Smooth muscle cell (in vitro differentiated cells): Measurements from ENCODE around the gene SH3D19. TPM values are rescaled to one million over a fixed set of nuclear protein-coding genes. Genes with fewer than 3 reads are reported as not detected.

ENCODE experiments used
- DNase-seq: peaks from one replicate; lab custom pipeline; 2025; ENCODE audit not compliant: unreplicated experiment; lab: John Stamatoyannopoulos, UW
- H2AFZ ChIP-seq: fragments of 200-600 bp; sonication (generic); 2 replicates; pipeline ENCODE4 v1.6.0; 2016; ENCODE audit warnings: antibody characterized with exemption, low read depth, mild to moderate bottlenecking
- H3F3A ChIP-seq: fragments of 200-600 bp; sonication (generic); 2 replicates; pipeline ENCODE4 v1.6.0; 2017; ENCODE audit warnings: antibody characterized with exemption, low read depth
- H3K27ac ChIP-seq: fragments of 200-600 bp; sonication (generic); 2 replicates; pipeline ENCODE4 v1.5.1; 2016; ENCODE audit warnings: low read depth, mild to moderate bottlenecking
- H3K27me3 ChIP-seq: fragments of 200-600 bp; sonication (generic); 2 replicates; pipeline ENCODE4 v1.6.1; 2016; ENCODE audit warnings: low read depth, mild to moderate bottlenecking
- H3K36me3 ChIP-seq: fragments of 200-600 bp; sonication (generic); 2 replicates; pipeline ENCODE4 v1.5.1; 2016; ENCODE audit warnings: low read depth
- H3K4me1 ChIP-seq: fragments of 200-600 bp; sonication (generic); 2 replicates; pipeline ENCODE4 v1.5.1; 2016; ENCODE audit warnings: low read depth
- H3K4me2 ChIP-seq: fragments of 200-600 bp; sonication (generic); 2 replicates; pipeline ENCODE4 v1.6.0; 2016; ENCODE audit warnings: mild to moderate bottlenecking
- H3K4me3 ChIP-seq: fragments of 200-600 bp; sonication (generic); 2 replicates; pipeline ENCODE4 v1.5.1; 2016; ENCODE audit warnings: mild to moderate bottlenecking
- H3K79me2 ChIP-seq: fragments of 200-600 bp; sonication (generic); 2 replicates; pipeline ENCODE4 v1.6.0; 2016; ENCODE audit warnings: low read depth, mild to moderate bottlenecking
- H3K9ac ChIP-seq: fragments of 200-600 bp; sonication (generic); 2 replicates; pipeline ENCODE4 v1.6.0; 2016; ENCODE audit warnings: low read depth
- H3K9me3 ChIP-seq: fragments of 200-600 bp; sonication (generic); replicated peaks from 2 replicates; pipeline ENCODE4 v1.5.1; 2016; ENCODE audit warnings: low read depth
- H4K20me1 ChIP-seq: fragments of 200-600 bp; sonication (generic); 2 replicates; pipeline ENCODE4 v1.6.0; 2016; ENCODE audit warnings: low read depth
- CTCF ChIP-seq: fragments of 200-600 bp; sonication (generic); IDR thresholded peaks from 2 replicates; pipeline ENCODE4 v1.5.1; 2017; ENCODE audit warnings: borderline replicate concordance, mild to moderate bottlenecking, antibody characterized with exemption; ENCODE audit not compliant: insufficient read depth, poor library complexity, severe bottlenecking
- WGBS: methylation state at CpG from one replicate; pipeline ENCODE4 v1.1.7; 2016; ENCODE audit warnings: low lambda C conversion rate; 5-methylcytosine and 5-hydroxymethylcytosine counted together
- polyA plus RNA-seq: library from polyadenylated mRNA; unstranded; fragments of >200 nt; fragmentation: Nextera tagmentation; extraction: Ambion mirVana; gene quantifications from 2 replicates; pipeline ENCODE4 v1.2.1, GENCODE V29; 2016
- total RNA-seq: library from RNA; depleted of rRNA; stranded (reverse); fragments of >200 nt; gene quantifications from 2 replicates; pipeline ENCODE4 v1.2.3, GENCODE V29; 2014

Gene SH3D19
- total and polyA plus RNA-seq, 2 experiments from 2014 or later, result 7.9 to 20.3 TPM

DNA sequence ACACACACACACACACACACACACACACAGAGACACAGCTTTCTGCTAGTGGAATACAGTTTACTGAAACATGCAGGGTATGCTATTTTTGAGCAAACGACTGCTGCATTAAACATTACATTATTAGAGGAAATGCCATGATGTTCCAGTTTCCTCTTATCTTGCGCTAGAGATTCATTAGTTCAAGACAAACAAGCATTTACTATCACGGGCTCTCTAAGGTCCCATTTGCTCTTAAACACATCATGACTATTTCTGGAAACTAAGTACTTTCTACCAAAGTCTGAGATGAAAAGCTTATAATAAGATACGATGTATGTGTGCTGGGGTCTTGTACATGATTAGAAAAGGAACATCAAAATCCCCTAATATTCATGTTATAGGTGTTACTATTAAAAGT lies 177.1 kb downstream of the SH3D19 start:
- no peaks in the 10 kb centered on the region for H3K27me3 ChIP-seq
- no peak for TF ChIP-seq CTCF
- no peaks in the 10 kb centered on the region for H3K4me1 ChIP-seq
- H3K9ac ChIP-seq, result no peak overlapping the region
- H3K4me3 ChIP-seq, result no peak overlapping the region
- no peaks in the 10 kb centered on the region for H4K20me1 ChIP-seq
- no peak for DNase-seq
- 36% methylated on average over 4 of the region's 4 CpGs for WGBS
- H2AFZ ChIP-seq, result no peak overlapping the region
- H3K4me2 ChIP-seq, result no peak overlapping the region
- H3K36me3 ChIP-seq, result no peaks in the 10 kb centered on the region
- H3K9me3 ChIP-seq, result no peaks in the 10 kb centered on the region
- H3K27ac ChIP-seq, result no peak overlapping the region
- H3F3A ChIP-seq, result no peaks in the 10 kb centered on the region
- H3K79me2 ChIP-seq, result no peaks in the 10 kb centered on the region

- no peaks in the 10 kb centered on the region for H3K36me3 ChIP-seq
- H3K9ac ChIP-seq, result no peak overlapping the region
- no peak overlapping the region for H3K4me3 ChIP-seq
- DNase-seq, result no peak
- H4K20me1 ChIP-seq, result no peaks in the 10 kb centered on the region
- no peaks in the 10 kb centered on the region for H3F3A ChIP-seq
- H3K4me2 ChIP-seq, result no peak overlapping the region
- no peaks in the 10 kb centered on the region for H3K9me3 ChIP-seq
- no peak overlapping the region for H2AFZ ChIP-seq
- no peaks in the 10 kb centered on the region for H3K4me1 ChIP-seq
- no peak for TF ChIP-seq CTCF
- no peaks in the 10 kb centered on the region for H3K79me2 ChIP-seq
- 64% methylated on average over 3 of the region's 3 CpGs for WGBS
- H3K27ac ChIP-seq, result no peak overlapping the region
- no peaks in the 10 kb centered on the region for H3K27me3 ChIP-seq
Measured at GRCh38 chr4:151147000-151147399, 178.4 kb downstream of the SH3D19 start.

- Histone ChIP-seq H3K27me3 (no peaks in the 10 kb centered on the region), H3K27ac (no peak overlapping the region), H4K20me1 (no peaks in the 10 kb centered on the region), H3K79me2 (no peaks in the 10 kb centered on the region), H3K4me2 (no peak overlapping the region), H3K9ac (no peak overlapping the region), H3K9me3 (no peaks in the 10 kb centered on the region), H3K36me3 (no peaks in the 10 kb centered on the region), H3K4me1 (no peaks in the 10 kb centered on the region), H3F3A (no peaks in the 10 kb centered on the region), H2AFZ (no peak overlapping the region), H3K4me3 (no peak overlapping the region)
- no peak for DNase-seq
- TF ChIP-seq CTCF, result no peak
- WGBS, result 97% methylated on average over 5 of the region's 5 CpGs
Measured at GRCh38 chr4:151144329-151145072, 180.9 kb downstream of the SH3D19 start.

- no peak overlapping the region for H3K27ac ChIP-seq
- H3K36me3 ChIP-seq, result no peaks in the 10 kb centered on the region
- no peak overlapping the region for H2AFZ ChIP-seq
- no peak overlapping the region for H3K9ac ChIP-seq
- no peak overlapping the region for H3K4me3 ChIP-seq
- 93% methylated on average over 3 of the region's 3 CpGs for WGBS
- DNase-seq, result no peak
- H3K27me3 ChIP-seq, result no peaks in the 10 kb centered on the region
- no peaks in the 10 kb centered on the region for H3K79me2 ChIP-seq
- H3K9me3 ChIP-seq, result no peaks in the 10 kb centered on the region
- no peaks in the 10 kb centered on the region for H3F3A ChIP-seq
- no peak overlapping the region for H3K4me2 ChIP-seq
- H3K4me1 ChIP-seq, result no peaks in the 10 kb centered on the region
- H4K20me1 ChIP-seq, result no peaks in the 10 kb centered on the region
- no peak for TF ChIP-seq CTCF
Measured at GRCh38 chr4:151143811-151144210, 181.6 kb downstream of the SH3D19 start.
